Measurements from ENCODE around the gene TMEM258. TPM values are rescaled to one million over a fixed set of nuclear protein-coding genes. Genes with fewer than 3 reads are reported as not detected.

TMEM258 gene
- total RNA-seq, 1 donor from 2014 or later, result 71.4 TPM

DNA sequence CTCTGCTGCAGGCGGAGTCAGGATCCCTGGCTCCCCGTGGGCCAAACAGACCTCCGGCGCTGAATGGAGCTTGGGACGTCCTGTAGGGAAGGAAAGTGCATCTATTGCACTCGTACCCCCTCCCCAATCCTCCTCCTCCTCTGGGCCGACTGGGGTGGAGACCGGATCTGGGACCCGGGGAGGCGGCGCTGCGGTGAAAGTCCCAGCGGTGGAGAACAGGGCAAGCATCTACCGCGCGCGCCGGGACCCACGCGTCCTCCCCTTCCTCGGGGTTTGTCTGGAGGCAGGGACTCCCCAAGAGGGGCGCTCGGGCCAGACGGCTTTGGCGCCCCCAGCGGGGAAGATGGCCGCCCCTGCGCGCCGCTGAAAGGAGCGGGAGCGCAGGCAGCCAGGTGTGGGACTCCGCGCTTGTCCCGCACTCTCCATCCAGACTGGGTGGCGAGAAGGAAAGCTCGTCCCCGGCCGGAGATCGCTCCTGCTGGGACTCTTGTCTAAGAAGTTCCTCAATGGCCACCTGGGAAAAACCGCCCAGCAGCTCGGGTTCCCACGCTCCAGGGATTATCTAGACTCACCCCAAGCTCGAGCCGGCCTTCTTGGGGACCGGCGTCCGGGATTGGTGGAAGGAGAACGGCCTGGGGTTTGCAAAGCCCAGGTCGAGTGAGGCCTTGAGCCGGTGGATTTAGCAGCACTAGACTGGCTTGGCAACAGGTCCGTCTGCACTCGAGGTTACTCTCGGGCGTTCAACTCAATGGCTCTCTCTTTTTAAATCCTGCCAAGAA lies 36.4 kb upstream of the TMEM258 start:
- peaks cover 66% of the 10 kb centered on the region for H3K79me2 ChIP-seq (ENCODE audit: low read depth)
- DNase-seq (ENCODE audit: low spot score), result peak; percentile 78
- H3K36me3 ChIP-seq, result no peaks in the 10 kb centered on the region
- H3K9ac ChIP-seq, result peak overlapping the region; percentile 81
- peak; percentile 60 for TF ChIP-seq CTCF (IDR thresholded peaks at IDR 0.05)
- TF ChIP-seq EZH2 (IDR thresholded peaks at IDR 0.05), result no peak
- peaks cover 51% of the 10 kb centered on the region for H3F3A ChIP-seq (ENCODE audit: low read depth)
- H3K4me2 ChIP-seq, result peak overlapping the region; percentile 95
- no peak overlapping the region for H2AFZ ChIP-seq (replicated peaks)
- no peaks in the 10 kb centered on the region for H3K27me3 ChIP-seq
- H3K9me3 ChIP-seq (ENCODE audit: low read depth), result no peaks in the 10 kb centered on the region
- peaks cover 37% of the 10 kb centered on the region for H3K4me1 ChIP-seq
- Mint-ChIP-seq H3K4me1 (peaks cover 57% of the 10 kb centered on the region), H3K36me3 (peaks cover 22% of the 10 kb centered on the region), H3K27ac (peak overlapping the region; percentile 94), H3K27me3 (ENCODE audit: insufficient read depth, low read depth) (peaks cover 3% of the 10 kb centered on the region), H3K4me3 (peak overlapping the region; percentile 92), H3K9me3 (no peaks in the 10 kb centered on the region)
- H3K4me3 ChIP-seq, result peak overlapping the region; percentile 98
- H3K27ac ChIP-seq, result peak overlapping the region; percentile 95
- peaks cover 49% of the 10 kb centered on the region for H4K20me1 ChIP-seq (ENCODE audit: low read depth)

- H3K9me3 ChIP-seq (ENCODE audit: low read depth), result no peaks in the 10 kb centered on the region
- peak overlapping the region; percentile 95 for H3K4me2 ChIP-seq
- H3K36me3 ChIP-seq, result no peaks in the 10 kb centered on the region
- peak overlapping the region; percentile 95 for H3K27ac ChIP-seq
- DNase-seq (ENCODE audit: low spot score), result no peak
- peaks cover 3% of the 10 kb centered on the region for H3K27me3 Mint-ChIP-seq (ENCODE audit: insufficient read depth, low read depth)
- peaks cover 52% of the 10 kb centered on the region for H3K4me1 Mint-ChIP-seq
- H3K36me3 Mint-ChIP-seq, result peaks cover 18% of the 10 kb centered on the region
- peak overlapping the region; percentile 81 for H3K9ac ChIP-seq
- peaks cover 51% of the 10 kb centered on the region for H3F3A ChIP-seq (ENCODE audit: low read depth)
- peaks cover 44% of the 10 kb centered on the region for H4K20me1 ChIP-seq (ENCODE audit: low read depth)
- TF ChIP-seq CTCF (IDR thresholded peaks at IDR 0.05), result no peak
- TF ChIP-seq EZH2phosphoT487 (IDR thresholded peaks at IDR 0.05), result no peak
- no peak for TF ChIP-seq EZH2 (IDR thresholded peaks at IDR 0.05)
- H3K9me3 Mint-ChIP-seq, result no peaks in the 10 kb centered on the region
- H2AFZ ChIP-seq (replicated peaks), result no peak overlapping the region
- H3K27me3 ChIP-seq, result no peaks in the 10 kb centered on the region
- peak overlapping the region; percentile 92 for H3K4me3 Mint-ChIP-seq
- peaks cover 37% of the 10 kb centered on the region for H3K4me1 ChIP-seq
- peak overlapping the region; percentile 94 for H3K27ac Mint-ChIP-seq
- peaks cover 61% of the 10 kb centered on the region for H3K79me2 ChIP-seq (ENCODE audit: low read depth)
- peak overlapping the region; percentile 98 for H3K4me3 ChIP-seq
These were observed 35.9 kb upstream of the TMEM258 start for GRCh38 chr11:61828379-61828628.

- H3K27me3 Mint-ChIP-seq (ENCODE audit: insufficient read depth, low read depth), result peaks cover 3% of the 10 kb centered on the region
- peak within 1 kb of the TSS; percentile 81 for H3K9ac ChIP-seq
- H3K27me3 ChIP-seq, result no peaks in the 10 kb centered on the region
- H3K4me3 Mint-ChIP-seq, result peak within 1 kb of the TSS; percentile 92
- peaks cover 56% of the 10 kb centered on the region for H3K79me2 ChIP-seq (ENCODE audit: low read depth)
- no peaks in the 10 kb centered on the region for H3K9me3 ChIP-seq (ENCODE audit: low read depth)
- DNase-seq (ENCODE audit: low spot score), result peak; percentile 94
- H3K4me2 ChIP-seq, result peak within 1 kb of the TSS; percentile 95
- peak within 1 kb of the TSS; percentile 95 for H3K27ac ChIP-seq
- H3K27ac Mint-ChIP-seq, result peak within 1 kb of the TSS; percentile 98
- peak within 1 kb of the TSS; percentile 91 for H2AFZ ChIP-seq (replicated peaks)
- H3K9me3 Mint-ChIP-seq, result no peaks in the 10 kb centered on the region
- H3K36me3 Mint-ChIP-seq, result peaks cover 19% of the 10 kb centered on the region
- H3K4me1 Mint-ChIP-seq, result peaks cover 47% of the 10 kb centered on the region
- peaks cover 36% of the 10 kb centered on the region for H3K4me1 ChIP-seq
- peaks cover 51% of the 10 kb centered on the region for H3F3A ChIP-seq (ENCODE audit: low read depth)
- TF ChIP-seq EZH2 (IDR thresholded peaks at IDR 0.05) (no peak), EZH2phosphoT487 (IDR thresholded peaks at IDR 0.05) (no peak), CTCF (IDR thresholded peaks at IDR 0.05) (no peak)
- H3K4me3 ChIP-seq, result peak within 1 kb of the TSS; percentile 98
- H4K20me1 ChIP-seq (ENCODE audit: low read depth), result peaks cover 39% of the 10 kb centered on the region
- H3K36me3 ChIP-seq, result no peaks in the 10 kb centered on the region
These were observed 35.4 kb upstream of the TMEM258 start, which contains the start of gene FADS2 for GRCh38 chr11:61827571-61828378. FADS2 (plus strand) TSS chr11:61828300; CDS start chr11:61828391, 91 bp downstream.

All from neural progenitor cell (in vitro differentiated cells).